Thymus (tissue), 11 donors: Measurements from ENCODE around the gene DHDDS. TPM values are rescaled to one million over a fixed set of nuclear protein-coding genes. Genes with fewer than 3 reads are reported as not detected.
A peak's percentile ranks its signal among the peaks of the same experiment; 100 is the strongest.
"Not testable (repeated sequence)": the region's sequence is repeated elsewhere in the genome, so short reads cannot be mapped to it uniquely, and the experiment has no call there.

Experiments
- DNase-seq, 9 donors: peaks; one replicate each; pipeline ENCODE4 v3.0.0-alpha.2; 2013; ENCODE audit warnings: low spot score in 9 of 9, low read depth in 6 of 9, missing footprints in 1 of 9
- H3K27ac ChIP-seq, 2 donors: one replicate each; pipeline ENCODE4 v1.5.1; 2013; ENCODE audit warnings: control low read depth in 1 of 2, low read depth in 1 of 2, low read length in 1 of 2, mild to moderate bottlenecking in 1 of 2, moderate library complexity in 1 of 2
- H3K27me3 ChIP-seq, 2 donors: one replicate each; pipeline ENCODE4 v1.5.1; 2013; ENCODE audit warnings: low read length in 1 of 2; ENCODE audit not compliant: control insufficient read depth in 2 of 2, insufficient read depth in 1 of 2
- H3K36me3 ChIP-seq, 2 donors: one replicate each; pipeline ENCODE4 v1.5.1; 2013; ENCODE audit warnings: low read length in 1 of 2, mild to moderate bottlenecking in 1 of 2, moderate library complexity in 1 of 2; ENCODE audit not compliant: control insufficient read depth in 2 of 2, insufficient read depth in 2 of 2
- H3K4me1 ChIP-seq, 2 donors: one replicate each; pipeline ENCODE4 v1.5.1; 2013; ENCODE audit warnings: low read length in 2 of 2; ENCODE audit not compliant: control insufficient read depth in 2 of 2, insufficient read depth in 2 of 2
- H3K4me3 ChIP-seq, 2 donors: one replicate each; pipeline ENCODE4 v1.5.1; 2013; ENCODE audit warnings: low read length in 2 of 2, control low read depth in 1 of 2, mild to moderate bottlenecking in 1 of 2
- H3K9me3 ChIP-seq, 2 donors: one replicate each; pipeline ENCODE4 v1.5.1; 2013; ENCODE audit warnings: low read length in 1 of 2, mild to moderate bottlenecking in 1 of 2; ENCODE audit not compliant: control insufficient read depth in 2 of 2, insufficient read depth in 1 of 2
- WGBS: extraction: QIAGEN DNeasy Blood & Tissue Kit; methylation state at CpG from one replicate; pipeline ENCODE4 v1.1.7; 2013; 5-methylcytosine and 5-hydroxymethylcytosine counted together
- polyA plus RNA-seq: library from polyadenylated mRNA; stranded (reverse); fragments of 200-250 nt; gene quantifications from one replicate; pipeline ENCODE4 v1.2.3, GENCODE V29; 2013
- total RNA-seq: library from RNA; stranded (reverse); fragments of 120-200 nt; gene quantifications from one replicate; pipeline ENCODE4 v1.2.4, GENCODE V29; 2013
- donor health status: healthy.

Gene DHDDS
- total and polyA plus RNA-seq, 2 donors: 18.4 to 20.3 TPM

DNA sequence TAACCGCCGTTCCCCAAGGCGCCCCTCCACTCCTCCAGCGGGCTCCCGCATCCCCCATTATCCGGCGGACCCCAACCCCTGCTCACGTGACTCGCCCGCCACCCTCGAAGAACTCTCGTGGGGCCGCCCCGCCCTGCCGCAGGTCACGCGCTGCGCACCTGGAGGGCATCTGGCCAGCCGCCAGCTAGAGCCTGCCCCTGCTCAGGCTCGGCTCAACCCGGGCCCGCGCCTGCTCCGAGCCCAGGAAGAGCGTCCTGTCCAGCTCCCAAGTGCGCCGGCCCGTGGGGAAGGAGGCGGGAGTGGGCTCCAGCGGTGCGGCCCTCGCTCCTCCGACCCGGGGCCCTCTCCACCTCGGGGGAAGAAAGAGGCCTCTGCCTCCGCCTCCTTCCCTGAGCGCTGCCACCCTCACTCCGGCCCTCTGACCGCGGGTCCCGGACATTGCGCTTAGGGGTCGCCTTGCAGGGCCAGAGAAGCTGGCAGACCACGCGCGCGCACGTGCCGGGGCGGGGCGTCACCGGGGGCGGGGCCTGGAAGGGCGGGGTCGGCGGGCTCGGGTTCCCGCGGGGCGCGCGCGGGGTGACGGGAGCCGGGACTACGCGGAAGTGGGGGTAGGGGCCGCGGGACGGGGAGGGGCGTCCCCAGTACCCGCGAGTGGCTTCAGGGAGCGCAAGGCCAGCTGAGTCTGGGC lies 68.5 kb downstream of the DHDDS start:
- peak overlapping the region; percentile 86 to 89 for H3K27ac ChIP-seq
- no peaks in the 10 kb centered on the region for H3K36me3 ChIP-seq
- peak overlapping the region; percentile 72 to 98 for H3K4me3 ChIP-seq
- H3K27me3 ChIP-seq: peaks cover 0 to 2% of the 10 kb centered on the region in 2 donors
- peak; percentile 52 to 94 (median 81) for DNase-seq
- peaks cover 9 to 25% of the 10 kb centered on the region in 2 donors for H3K4me1 ChIP-seq
- WGBS: under 1% methylated on average over 74 of the region's 74 CpGs
- peaks cover 0 to 6% of the 10 kb centered on the region in 2 donors for H3K9me3 ChIP-seq

DNA sequence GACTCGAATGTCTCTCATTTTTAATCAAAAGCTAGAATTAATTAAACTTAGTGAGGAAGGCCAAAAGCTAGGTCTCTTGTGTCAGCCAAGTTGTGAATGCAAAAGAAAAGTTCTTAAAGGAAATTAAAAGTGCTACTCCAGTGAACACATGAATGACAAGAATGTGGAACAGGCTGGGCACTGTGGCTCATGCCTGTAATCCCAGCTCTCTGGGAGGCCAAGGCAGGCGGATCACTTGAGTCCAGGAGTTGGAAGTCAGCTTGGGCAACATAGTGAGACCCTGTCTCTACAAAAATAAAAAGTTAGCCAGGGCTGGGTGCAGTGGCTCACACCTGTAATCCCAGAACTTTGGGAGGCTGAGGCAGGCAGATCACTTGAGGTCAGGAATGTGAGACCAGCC lies 78.6 kb downstream of the DHDDS start:
- H3K27ac ChIP-seq: not testable (repeated sequence)
- 94% methylated on average over 2 of the region's 2 CpGs for WGBS

DNA sequence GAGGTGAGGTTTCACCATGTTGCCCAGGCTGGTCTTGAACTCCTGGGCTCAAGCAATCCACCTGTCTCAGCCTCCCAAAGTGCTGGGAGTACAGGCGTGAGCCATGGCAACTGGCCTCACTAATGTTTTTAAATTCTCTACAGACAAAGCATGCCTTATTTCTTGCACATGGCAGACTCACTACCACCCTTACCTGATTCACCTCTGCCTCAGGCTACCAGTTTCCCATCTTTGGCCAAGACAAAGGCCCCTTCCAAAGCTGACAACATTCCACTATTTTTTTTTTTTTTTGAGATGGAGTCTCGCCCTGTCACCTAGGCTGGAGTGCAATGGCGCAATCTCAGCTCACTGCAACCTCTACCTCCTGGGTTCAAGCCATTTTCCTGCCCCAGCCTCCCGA lies 83.7 kb downstream of the DHDDS start:
- H3K36me3 ChIP-seq, DNase-seq, H3K4me3 ChIP-seq, H3K9me3 ChIP-seq, H3K4me1 ChIP-seq, H3K27ac ChIP-seq, H3K27me3 ChIP-seq: not testable (repeated sequence)
- 86% methylated on average over 4 of the region's 4 CpGs for WGBS

More for the DNA sequence above, 78.6 kb downstream of the DHDDS start:
- H3K36me3 ChIP-seq, H3K9me3 ChIP-seq, H3K4me3 ChIP-seq, H3K4me1 ChIP-seq, DNase-seq, H3K27me3 ChIP-seq: not testable (repeated sequence)

DNA sequence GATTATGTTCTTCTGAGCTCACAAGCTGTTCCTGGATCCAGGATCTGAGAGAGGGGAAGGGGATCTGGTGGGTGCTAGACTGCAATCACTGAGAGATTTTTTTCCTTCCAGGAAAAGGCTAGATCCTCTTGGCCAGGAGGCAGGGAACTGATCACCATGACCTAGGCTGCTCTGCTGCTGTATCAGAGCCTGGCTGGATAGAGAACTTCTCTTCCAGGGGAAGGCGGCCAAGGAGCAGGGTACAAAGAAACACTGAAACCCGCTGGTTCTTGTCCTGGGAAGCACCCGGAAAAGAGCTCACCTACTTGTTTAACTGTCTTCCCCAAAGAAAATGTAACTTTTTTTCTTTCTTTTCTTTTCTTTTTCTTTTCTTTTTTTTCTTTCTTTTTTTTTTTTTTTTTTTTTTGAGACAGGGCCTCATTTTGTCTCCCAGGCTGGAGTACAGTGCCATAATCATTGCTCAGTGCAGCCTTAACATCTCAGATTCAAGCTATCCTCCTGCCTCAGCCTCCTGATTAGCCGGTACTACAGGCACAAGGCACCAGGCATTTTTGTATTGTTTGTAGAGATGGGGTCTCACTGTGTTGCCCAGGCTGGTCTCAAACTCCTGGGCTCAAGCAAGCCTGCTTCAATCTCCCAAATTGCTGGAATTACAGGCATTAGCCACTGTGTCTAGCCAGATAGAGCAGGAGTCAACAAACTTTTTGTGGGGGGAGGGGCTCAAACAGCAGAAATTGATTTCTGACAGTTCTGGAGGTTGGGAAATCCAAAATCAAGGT lies 85.1 kb downstream of the DHDDS start:
- H3K27ac ChIP-seq: no peak overlapping the region
- no peaks in the 10 kb centered on the region for H3K36me3 ChIP-seq
- 97% methylated on average over 4 of the region's 4 CpGs for WGBS
- peaks cover 0 to 5% of the 10 kb centered on the region in 2 donors for H3K9me3 ChIP-seq
- no peaks in the 10 kb centered on the region for H3K4me1 ChIP-seq
- H3K27me3 ChIP-seq: no peaks in the 10 kb centered on the region
- no peak for DNase-seq
- no peak overlapping the region for H3K4me3 ChIP-seq

DNA sequence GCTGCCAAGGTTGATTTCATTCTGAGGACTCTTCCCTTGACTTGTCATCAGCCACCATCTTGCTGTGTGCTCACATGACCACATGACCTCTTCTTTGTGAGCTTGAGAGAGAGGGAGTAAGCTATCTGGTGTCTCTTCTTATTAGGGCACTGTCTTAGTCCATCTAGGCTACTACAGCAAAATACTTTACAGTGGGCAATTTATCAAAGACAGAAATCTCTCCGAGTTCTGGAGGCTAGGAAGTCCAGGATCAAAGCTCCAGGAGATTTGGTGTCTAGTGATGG lies 85.6 kb downstream of the DHDDS start:
- Histone ChIP-seq H3K36me3 (no peaks in the 10 kb centered on the region), H3K4me1 (no peaks in the 10 kb centered on the region), H3K4me3 (no peak overlapping the region), H3K27ac (no peak overlapping the region), H3K27me3 (no peaks in the 10 kb centered on the region), H3K9me3 (peaks cover 0 to 5% of the 10 kb centered on the region in 2 donors)
- DNase-seq: no peak
- WGBS: 90% methylated on average over 1 of the region's 1 CpG

DNA sequence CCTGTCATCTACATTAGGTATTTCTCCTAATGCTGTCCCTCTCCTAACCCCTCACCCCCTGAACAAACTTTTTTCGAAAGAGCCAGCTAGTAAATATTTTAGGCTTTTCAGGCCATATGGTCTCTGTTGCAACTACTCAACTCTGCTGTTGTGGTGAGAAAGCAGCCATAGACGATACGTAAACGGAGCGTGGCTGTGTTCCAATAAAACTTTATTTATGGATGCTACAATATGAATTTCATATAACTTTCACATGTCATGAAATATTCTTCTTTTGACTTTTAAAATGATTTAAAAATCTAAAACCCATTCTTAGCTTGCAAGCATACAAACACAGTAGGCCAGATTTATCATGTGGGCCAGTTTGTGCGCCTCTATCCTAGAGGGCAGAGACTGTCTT lies 86.2 kb downstream of the DHDDS start:
- no peak for DNase-seq
- WGBS: 96% methylated on average over 6 of the region's 6 CpGs
- no peaks in the 10 kb centered on the region for H3K36me3 ChIP-seq
- H3K27ac ChIP-seq: no peak overlapping the region
- H3K4me3 ChIP-seq: no peak overlapping the region
- no peaks in the 10 kb centered on the region for H3K27me3 ChIP-seq
- peaks cover 0 to 5% of the 10 kb centered on the region in 2 donors for H3K9me3 ChIP-seq
- H3K4me1 ChIP-seq: no peaks in the 10 kb centered on the region

DNA sequence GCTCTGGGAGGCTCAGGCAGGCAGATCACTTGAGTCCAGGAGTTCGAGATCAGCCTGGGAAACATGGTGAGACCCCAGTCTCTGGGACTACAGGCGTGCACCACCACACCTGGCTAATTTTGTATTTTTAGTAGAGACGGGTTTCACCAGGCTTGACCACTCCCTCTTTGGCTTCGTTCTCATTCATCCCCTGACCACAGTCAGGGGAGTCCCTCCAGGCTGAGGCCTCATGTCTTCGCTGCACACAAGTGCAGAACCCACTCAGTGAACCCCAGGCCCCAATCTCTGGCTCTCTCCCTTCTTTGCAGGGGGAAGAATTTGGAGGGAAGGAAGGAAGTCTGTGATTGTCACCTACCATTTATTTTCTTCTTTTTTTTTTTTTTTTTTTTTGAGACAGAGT lies 88.2 kb downstream of the DHDDS start:
- no peaks in the 10 kb centered on the region for H3K9me3 ChIP-seq
- no peak for DNase-seq
- peaks cover 0 to 5% of the 10 kb centered on the region in 2 donors for H3K27me3 ChIP-seq
- no peak overlapping the region for H3K4me3 ChIP-seq
- H3K36me3 ChIP-seq: no peaks in the 10 kb centered on the region
- 93% methylated on average over 5 of the region's 5 CpGs for WGBS
- no peak overlapping the region for H3K27ac ChIP-seq
- no peaks in the 10 kb centered on the region for H3K4me1 ChIP-seq

Other genes with a start within 250 kb of the DHDDS start
- gene CATSPER4, start 241.7 kb upstream of the DHDDS start, total RNA-seq: not detected
- gene CATSPER4, start 241.7 kb upstream of the DHDDS start, polyA plus RNA-seq: 0.07 TPM
- 18.7 TPM for gene CEP85, start 198.1 kb upstream of the DHDDS start, total RNA-seq
- 9.7 TPM for gene CEP85, start 198.1 kb upstream of the DHDDS start, polyA plus RNA-seq
- 43.3 TPM for gene SH3BGRL3, start 152.2 kb upstream of the DHDDS start, total RNA-seq
- 261 TPM for gene SH3BGRL3, start 152.2 kb upstream of the DHDDS start, polyA plus RNA-seq
- gene UBXN11, start 125.7 kb upstream of the DHDDS start, total RNA-seq: 12.7 TPM
- gene UBXN11, start 125.7 kb upstream of the DHDDS start, polyA plus RNA-seq: 42.7 TPM
- gene CD52, start 114.4 kb upstream of the DHDDS start, total RNA-seq: 1,020 TPM
- 1,113 TPM for gene CD52, start 114.4 kb upstream of the DHDDS start, polyA plus RNA-seq
- 0.76 TPM for gene CRYBG2, start 78.2 kb upstream of the DHDDS start, total RNA-seq
- 7.3 TPM for gene CRYBG2, start 78.2 kb upstream of the DHDDS start, polyA plus RNA-seq
- 0.57 TPM for gene ZNF683, start 59.6 kb upstream of the DHDDS start, total RNA-seq
- gene ZNF683, start 59.6 kb upstream of the DHDDS start, polyA plus RNA-seq: 2.1 TPM
- gene LIN28A, start 21.5 kb upstream of the DHDDS start, total RNA-seq: under 0.01 TPM
- 0.05 TPM for gene LIN28A, start 21.5 kb upstream of the DHDDS start, polyA plus RNA-seq
- gene HMGN2, start 40.1 kb downstream of the DHDDS start, total RNA-seq: 1,167 TPM
- gene HMGN2, start 40.1 kb downstream of the DHDDS start, polyA plus RNA-seq: 1,143 TPM
- gene RPS6KA1, start 97.4 kb downstream of the DHDDS start, total RNA-seq: 36.8 TPM
- 30.4 TPM for gene RPS6KA1, start 97.4 kb downstream of the DHDDS start, polyA plus RNA-seq